SU-DHL-6 (cell line): ENCODE results near the gene ENTR1.

ENCODE experiments used
- H2AFZ ChIP-seq: fragments of 200-600 bp; sonication (generic); 2 replicates; pipeline ENCODE4 v1.6.1; 2014; ENCODE audit warnings: low read depth, mild to moderate bottlenecking, moderate library complexity, mixed read lengths, antibody characterized with exemption, low read length; ENCODE audit not compliant: severe bottlenecking
- H3F3A ChIP-seq: fragments of 200-600 bp; shearing (Covaris generic); 2 replicates; pipeline ENCODE4 v1.6.0; 2016; ENCODE audit warnings: antibody characterized with exemption, mild to moderate bottlenecking; ENCODE audit not compliant: insufficient read depth
- H3K27ac ChIP-seq: fragments of 200-600 bp; sonication (generic); 2 replicates; pipeline ENCODE4 v1.5.1; 2016; ENCODE audit warnings: low read depth, mild to moderate bottlenecking, low read length, moderate library complexity, mixed read lengths
- H3K27me3 ChIP-seq: fragments of 200-600 bp; sonication (generic), shearing (Covaris generic); 2 replicates; pipeline ENCODE4 v1.6.0; 2014; ENCODE audit warnings: mild to moderate bottlenecking, low read length
- H3K36me3 ChIP-seq: fragments of 200-600 bp; sonication (generic); 2 replicates; pipeline ENCODE4 v1.6.1; 2014; ENCODE audit warnings: mild to moderate bottlenecking, low read length, mixed read lengths
- H3K4me2 ChIP-seq: fragments of 300-600, 200-600 bp; shearing (Covaris generic), sonication (generic); 2 replicates; pipeline ENCODE4 v1.6.0; 2014; ENCODE audit warnings: low read length, low read depth, mild to moderate bottlenecking; ENCODE audit not compliant: poor library complexity, severe bottlenecking
- H3K4me3 ChIP-seq: fragments of 200-600 bp; sonication (generic); 2 replicates; pipeline ENCODE4 v1.5.1; 2014; ENCODE audit warnings: antibody characterized with exemption, low read length, mild to moderate bottlenecking, mixed read lengths; ENCODE audit not compliant: insufficient read depth, poor library complexity, severe bottlenecking
- H3K79me2 ChIP-seq: fragments of 200-600 bp; sonication (generic); 2 replicates; pipeline ENCODE4 v1.6.1; 2014; ENCODE audit warnings: mild to moderate bottlenecking, low read length, moderate library complexity; ENCODE audit not compliant: insufficient read depth
- H3K9ac ChIP-seq: fragments of 200-600 bp; sonication (generic); 2 replicates; pipeline ENCODE4 v1.7.0; 2014; ENCODE audit warnings: mild to moderate bottlenecking, low read length
- H3K9me2 ChIP-seq: fragments of 200-600 bp; sonication (generic); replicated peaks from 2 replicates; pipeline ENCODE4 v1.6.1; 2014; ENCODE audit warnings: low read length; ENCODE audit not compliant: insufficient read depth
- H3K9me3 ChIP-seq: fragments of 200-600 bp; sonication (generic); 2 replicates; pipeline ENCODE4 v1.6.1; 2014; ENCODE audit warnings: low read length, mixed read lengths; ENCODE audit not compliant: insufficient read depth
- H4K20me1 ChIP-seq: fragments of 200-600 bp; sonication (generic); 2 replicates; pipeline ENCODE4 v1.6.1; 2014; ENCODE audit warnings: low read depth, mild to moderate bottlenecking, antibody characterized with exemption, low read length, moderate library complexity, mixed read lengths
- EZH2phosphoT487 ChIP-seq: fragments of 200-600 bp; sonication (generic), shearing (Covaris generic); conservative IDR thresholded peaks from 2 replicates; pipeline ENCODE4 v1.6.1; 2018; ENCODE audit warnings: mild to moderate bottlenecking, antibody characterized with exemption, low read length, moderate library complexity, mixed read lengths
- TF ChIP-seq, protein P1 (sequence below): fragments of 200-600 bp; sonication (generic); IDR thresholded peaks from one replicate; pipeline ENCODE4 v1.5.1; 2017; ENCODE audit warnings: antibody characterized with exemption, mild to moderate bottlenecking, low read length, moderate library complexity; ENCODE audit not compliant: insufficient read depth, poor library complexity, severe bottlenecking

The ENTR1 gene

DNA sequence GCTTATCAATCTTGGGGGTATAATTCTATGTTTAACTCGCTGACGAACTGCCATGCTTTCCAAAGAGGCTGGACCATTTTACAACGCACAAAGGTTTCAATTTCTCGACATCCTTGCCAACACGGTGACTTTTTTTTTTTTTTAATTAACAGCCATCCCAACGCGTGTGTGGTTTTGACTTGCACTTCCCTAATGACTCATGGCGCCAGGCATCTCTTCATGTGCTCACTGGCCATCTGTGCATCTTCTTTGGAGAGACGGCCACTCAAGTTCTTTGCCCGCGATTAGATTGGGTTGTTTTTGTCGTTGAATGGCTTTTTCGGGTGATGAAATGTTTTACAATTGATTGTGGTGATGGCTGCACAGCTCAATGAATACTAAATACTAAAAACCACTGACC lies 24.4 kb downstream of the ENTR1 start:
- peaks cover 4% of the 10 kb centered on the region; the same call in 1 of the 2 replicates for H3K36me3 ChIP-seq
- no peaks in the 10 kb centered on the region for H3F3A ChIP-seq

DNA sequence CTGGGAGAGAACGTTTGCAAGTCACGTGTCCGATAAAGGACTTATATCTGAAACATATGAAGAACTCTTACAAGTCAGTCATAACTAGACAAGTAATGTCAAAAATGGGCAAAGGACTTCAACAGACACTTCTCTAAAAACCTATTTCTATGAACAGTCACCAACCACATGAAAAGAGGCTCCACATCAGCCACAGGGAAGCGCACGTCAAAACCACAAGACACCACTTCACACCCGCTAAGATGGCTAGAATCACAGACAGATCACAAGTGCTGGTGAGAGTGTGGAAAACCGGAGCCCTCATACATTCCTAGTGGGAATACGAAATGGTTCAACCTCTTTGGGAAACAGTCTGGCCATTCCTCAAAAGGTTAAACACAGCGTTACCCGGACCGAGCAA lies 25.4 kb downstream of the ENTR1 start:
- H4K20me1 ChIP-seq = no peaks in the 10 kb centered on the region
- H3K9me3 ChIP-seq = no peaks in the 10 kb centered on the region
- 0 out of 2 replicates have a peak, but pooled peaks cover 4% of the 10 kb centered on the region for H3K36me3 ChIP-seq
- no peaks in the 10 kb centered on the region for H3F3A ChIP-seq
- no peaks in the 10 kb centered on the region for H3K27me3 ChIP-seq
- H3K79me2 ChIP-seq = no peaks in the 10 kb centered on the region
- TF ChIP-seq EZH2phosphoT487 = no peak
- TF ChIP-seq, protein P1, sequence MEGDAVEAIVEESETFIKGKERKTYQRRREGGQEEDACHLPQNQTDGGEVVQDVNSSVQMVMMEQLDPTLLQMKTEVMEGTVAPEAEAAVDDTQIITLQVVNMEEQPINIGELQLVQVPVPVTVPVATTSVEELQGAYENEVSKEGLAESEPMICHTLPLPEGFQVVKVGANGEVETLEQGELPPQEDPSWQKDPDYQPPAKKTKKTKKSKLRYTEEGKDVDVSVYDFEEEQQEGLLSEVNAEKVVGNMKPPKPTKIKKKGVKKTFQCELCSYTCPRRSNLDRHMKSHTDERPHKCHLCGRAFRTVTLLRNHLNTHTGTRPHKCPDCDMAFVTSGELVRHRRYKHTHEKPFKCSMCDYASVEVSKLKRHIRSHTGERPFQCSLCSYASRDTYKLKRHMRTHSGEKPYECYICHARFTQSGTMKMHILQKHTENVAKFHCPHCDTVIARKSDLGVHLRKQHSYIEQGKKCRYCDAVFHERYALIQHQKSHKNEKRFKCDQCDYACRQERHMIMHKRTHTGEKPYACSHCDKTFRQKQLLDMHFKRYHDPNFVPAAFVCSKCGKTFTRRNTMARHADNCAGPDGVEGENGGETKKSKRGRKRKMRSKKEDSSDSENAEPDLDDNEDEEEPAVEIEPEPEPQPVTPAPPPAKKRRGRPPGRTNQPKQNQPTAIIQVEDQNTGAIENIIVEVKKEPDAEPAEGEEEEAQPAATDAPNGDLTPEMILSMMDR = no peak
- no peak overlapping the region for H3K4me2 ChIP-seq
- no peaks in the 10 kb centered on the region for H3K9me2 ChIP-seq
- no peak overlapping the region for H2AFZ ChIP-seq
- no peak overlapping the region for H3K4me3 ChIP-seq
- no peak overlapping the region for H3K9ac ChIP-seq
- H3K27ac ChIP-seq = no peak overlapping the region

More for the DNA sequence above, 24.4 kb downstream of the ENTR1 start:
- no peaks in the 10 kb centered on the region for H3K27me3 ChIP-seq
- H3K9me2 ChIP-seq = no peaks in the 10 kb centered on the region
- H3K4me2 ChIP-seq = no peak overlapping the region
- H2AFZ ChIP-seq = no peak overlapping the region
- TF ChIP-seq, protein P1 = no peak
- TF ChIP-seq EZH2phosphoT487 = no peak
- no peaks in the 10 kb centered on the region for H3K79me2 ChIP-seq
- no peaks in the 10 kb centered on the region for H4K20me1 ChIP-seq
- no peak overlapping the region for H3K27ac ChIP-seq
- no peak overlapping the region for H3K4me3 ChIP-seq
- no peak overlapping the region for H3K9ac ChIP-seq
- no peaks in the 10 kb centered on the region for H3K9me3 ChIP-seq

DNA sequence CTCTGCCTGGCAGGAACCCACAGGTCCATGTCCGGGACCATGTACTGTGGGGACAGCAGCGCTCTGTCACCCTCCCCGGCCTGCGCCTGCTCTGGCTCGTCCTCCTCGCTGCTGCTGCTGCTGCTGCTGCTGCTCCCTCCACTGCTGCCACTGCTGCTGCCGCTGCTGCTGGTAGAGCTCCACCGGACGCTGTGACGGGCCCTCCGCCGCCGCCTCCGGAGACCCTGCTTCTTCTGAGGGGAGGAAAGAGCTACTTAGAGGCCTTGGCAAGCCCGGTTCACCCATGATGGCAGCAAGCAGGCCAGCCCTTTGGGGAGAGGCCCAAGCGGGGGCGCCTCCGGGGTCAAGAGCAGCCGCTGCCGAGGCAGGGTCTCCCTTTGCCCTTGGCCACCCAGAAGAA lies 27.0 kb downstream of the ENTR1 start:
- H3K9me2 ChIP-seq = no peaks in the 10 kb centered on the region
- H3K79me2 ChIP-seq = no peaks in the 10 kb centered on the region
- no peaks in the 10 kb centered on the region for H3K27me3 ChIP-seq
- H3K4me3 ChIP-seq = no peak overlapping the region
- H3F3A ChIP-seq = no peaks in the 10 kb centered on the region
- H3K27ac ChIP-seq = no peak overlapping the region
- no peaks in the 10 kb centered on the region for H4K20me1 ChIP-seq
- no peak overlapping the region for H3K4me2 ChIP-seq
- H2AFZ ChIP-seq = no peak overlapping the region
- TF ChIP-seq, protein P1 = no peak
- no peak for TF ChIP-seq EZH2phosphoT487
- H3K9me3 ChIP-seq = no peaks in the 10 kb centered on the region
- 0 out of 2 replicates have a peak, but pooled peaks cover 4% of the 10 kb centered on the region for H3K36me3 ChIP-seq
- no peak overlapping the region for H3K9ac ChIP-seq
